ENCODE measurements around the gene ACO1.
A peak's percentile ranks its signal among the peaks of the same experiment; 100 is the strongest.
"Not testable (repeated sequence)": the region's sequence is repeated elsewhere in the genome, so short reads cannot be mapped to it uniquely, and the experiment has no call there.

ACO1 gene

GRCh38 chr9:32384364-32385151 lies at the start of gene ACO1:
TSS of gene ACO1 (plus strand) at chr9:32384643. CDS start at chr9:32405507, 20,864 bp downstream.
- DNase-seq (ENCODE audit: low read depth): peak; percentile 81

GRCh38 chr9:32334916-32335895 lies 49.2 kb upstream of the ACO1 start:
- DNase-seq (ENCODE audit: low read depth): no peak

- no peak for DNase-seq (ENCODE audit: low read depth)
Observed at GRCh38 chr9:32339424-32339823, 45.0 kb upstream of the ACO1 start.

- DNase-seq (ENCODE audit: low read depth): no peak
Observed at GRCh38 chr9:32340361-32340760, 44.1 kb upstream of the ACO1 start.

GRCh38 chr9:32344551-32345182 lies 39.8 kb upstream of the ACO1 start:
- DNase-seq (ENCODE audit: low read depth): no peak

- no peak for DNase-seq (ENCODE audit: low read depth)
Observed at GRCh38 chr9:32345243-32345642, 39.2 kb upstream of the ACO1 start.

GRCh38 chr9:32347571-32347970 lies 36.9 kb upstream of the ACO1 start:
- no peak for DNase-seq (ENCODE audit: low read depth)

- DNase-seq (ENCODE audit: low read depth): no peak
Observed at GRCh38 chr9:32348106-32348695, 36.2 kb upstream of the ACO1 start.

GRCh38 chr9:32349013-32349412 lies 35.4 kb upstream of the ACO1 start:
- no peak for DNase-seq (ENCODE audit: low read depth)

- DNase-seq (ENCODE audit: low read depth): no peak
Observed at GRCh38 chr9:32350682-32351081, 33.8 kb upstream of the ACO1 start.

GRCh38 chr9:32351845-32352244 lies 32.6 kb upstream of the ACO1 start:
- no peak for DNase-seq (ENCODE audit: low read depth)

- DNase-seq (ENCODE audit: low read depth): not testable (repeated sequence)
Observed at GRCh38 chr9:32353476-32353875, 31.0 kb upstream of the ACO1 start.

- no peak for DNase-seq (ENCODE audit: low read depth)
Observed at GRCh38 chr9:32359452-32359851, 25.0 kb upstream of the ACO1 start.

- no peak for DNase-seq (ENCODE audit: low read depth)
Observed at GRCh38 chr9:32360983-32361673, 23.3 kb upstream of the ACO1 start.

GRCh38 chr9:32371279-32371678 lies 13.2 kb upstream of the ACO1 start:
- DNase-seq (ENCODE audit: low read depth): no peak

GRCh38 chr9:32371679-32372078 lies 12.8 kb upstream of the ACO1 start:
- DNase-seq (ENCODE audit: low read depth): no peak

GRCh38 chr9:32376285-32376684 lies 8.2 kb upstream of the ACO1 start:
- no peak for DNase-seq (ENCODE audit: low read depth)

- DNase-seq (ENCODE audit: low read depth): no peak
Observed at GRCh38 chr9:32378496-32378895, 5.9 kb upstream of the ACO1 start.

- DNase-seq (ENCODE audit: low read depth): peak; percentile 23
Observed at GRCh38 chr9:32378993-32379729, 5.3 kb upstream of the ACO1 start.

- DNase-seq (ENCODE audit: low read depth): no peak
Observed at GRCh38 chr9:32380944-32381343, 3.5 kb upstream of the ACO1 start.
